Bone marrow (tissue), 2 donors: Measurements from ENCODE around the gene POC1B.
A peak's percentile ranks its signal among the peaks of the same experiment; 100 is the strongest.

Source experiments
- DNase-seq, 2 donors: peaks; one replicate each; lab custom pipeline; 2025; lab: John Stamatoyannopoulos, UW

The POC1B gene

GRCh38 chr12:89497005-89497404 lies 28.8 kb downstream of the POC1B start:
- no peak for DNase-seq

- peak in 1 of 2 donors; percentile 58 for DNase-seq
Measured at GRCh38 chr12:89494411-89495231, 31.2 kb downstream of the POC1B start.

GRCh38 chr12:89493670-89494302 lies 32.1 kb downstream of the POC1B start:
- peak in 1 of 2 donors; percentile 44 for DNase-seq

- no peak for DNase-seq
Measured at GRCh38 chr12:89492883-89493282, 33.0 kb downstream of the POC1B start.

GRCh38 chr12:89490922-89491321 lies 34.9 kb downstream of the POC1B start:
- DNase-seq: no peak

- no peak for DNase-seq
Measured at GRCh38 chr12:89486264-89486663, 39.6 kb downstream of the POC1B start.

- DNase-seq: no peak
Measured at GRCh38 chr12:89484470-89484869, 41.4 kb downstream of the POC1B start.

- no peak for DNase-seq
Measured at GRCh38 chr12:89481213-89481914, 44.5 kb downstream of the POC1B start.

- DNase-seq: no peak
Measured at GRCh38 chr12:89479982-89480381, 45.9 kb downstream of the POC1B start.

GRCh38 chr12:89477633-89478279 lies 48.1 kb downstream of the POC1B start:
- DNase-seq: no peak

- DNase-seq: no peak
Measured at GRCh38 chr12:89476904-89477595, 48.8 kb downstream of the POC1B start.

GRCh38 chr12:89476232-89476631 lies 49.6 kb downstream of the POC1B start:
- DNase-seq: no peak

- no peak for DNase-seq
Measured at GRCh38 chr12:89475203-89475990, 50.5 kb downstream of the POC1B start.

- DNase-seq: no peak
Measured at GRCh38 chr12:89474615-89475014, 51.2 kb downstream of the POC1B start.

- no peak for DNase-seq
Measured at GRCh38 chr12:89472508-89472907, 53.3 kb downstream of the POC1B start.

GRCh38 chr12:89470741-89471509 lies 54.9 kb downstream of the POC1B start:
- peak in 1 of 2 donors; percentile 39 for DNase-seq

GRCh38 chr12:89469361-89469760 lies 56.5 kb downstream of the POC1B start:
- DNase-seq: peak in 1 of 2 donors; percentile 62

GRCh38 chr12:89468648-89469326 lies 57.1 kb downstream of the POC1B start:
- peak in 1 of 2 donors; percentile 73 for DNase-seq

- DNase-seq: no peak
Measured at GRCh38 chr12:89468017-89468416, 57.8 kb downstream of the POC1B start.
